Measurements from ENCODE around the gene MCRIP2. TPM values are rescaled to one million over a fixed set of nuclear protein-coding genes. Genes with fewer than 3 reads are reported as not detected.

Gene MCRIP2
- total and polyA plus RNA-seq, 9 of the 15 experiments (the other 6 are each of a cell fraction or from before 2014, with no cell fraction given), result 0.80 to 120 (median 35.2) TPM

DNA sequence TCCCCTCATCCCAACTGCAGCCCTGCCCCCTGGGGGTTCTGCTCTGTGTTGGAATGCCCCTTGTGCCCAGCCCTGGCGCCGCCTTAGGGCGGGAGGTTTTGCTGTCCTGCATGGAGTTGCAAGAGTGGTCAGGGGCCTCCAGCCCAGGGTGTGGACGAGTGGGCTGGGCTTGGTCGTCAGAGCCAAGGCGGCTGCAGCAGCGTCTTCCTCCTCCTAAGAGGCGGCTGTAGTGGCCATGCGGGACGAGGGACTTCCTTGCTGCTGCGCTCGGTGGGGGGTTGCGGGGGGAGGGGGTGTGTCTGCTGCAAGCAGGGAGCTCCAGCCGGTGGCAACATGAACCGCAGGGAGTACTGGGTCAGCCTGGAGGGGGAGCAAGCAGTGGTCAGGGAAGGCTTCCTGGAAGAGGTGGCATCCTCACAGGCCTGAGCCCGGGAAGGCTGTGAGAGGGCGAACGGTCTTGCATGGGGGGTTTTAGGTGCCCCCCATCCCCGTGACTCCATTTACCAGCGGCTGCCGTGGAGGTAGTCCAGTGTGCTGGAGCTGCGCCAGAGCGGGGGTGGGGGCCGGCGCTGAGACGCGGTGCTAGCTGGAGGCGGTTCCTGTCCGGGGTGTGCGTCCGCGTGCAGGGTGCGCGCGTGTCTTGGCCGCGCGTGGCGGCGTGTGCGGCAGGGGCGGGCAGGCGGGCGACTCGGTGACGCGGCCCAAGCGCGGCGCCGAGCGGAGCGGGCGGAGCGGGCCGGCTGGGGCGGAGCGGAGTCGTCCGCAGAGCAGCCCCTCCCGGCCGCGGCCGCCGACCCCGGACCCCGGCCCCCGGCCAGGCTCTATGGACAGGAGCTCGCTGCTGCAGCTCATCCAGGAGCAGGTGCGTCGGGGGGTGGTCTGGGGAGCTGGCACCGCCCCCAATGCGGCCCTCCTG is 33.6 kb downstream of the MCRIP2 start, which contains the start of gene RHBDL1 (continued):
- TF ChIP-seq, protein P1, sequence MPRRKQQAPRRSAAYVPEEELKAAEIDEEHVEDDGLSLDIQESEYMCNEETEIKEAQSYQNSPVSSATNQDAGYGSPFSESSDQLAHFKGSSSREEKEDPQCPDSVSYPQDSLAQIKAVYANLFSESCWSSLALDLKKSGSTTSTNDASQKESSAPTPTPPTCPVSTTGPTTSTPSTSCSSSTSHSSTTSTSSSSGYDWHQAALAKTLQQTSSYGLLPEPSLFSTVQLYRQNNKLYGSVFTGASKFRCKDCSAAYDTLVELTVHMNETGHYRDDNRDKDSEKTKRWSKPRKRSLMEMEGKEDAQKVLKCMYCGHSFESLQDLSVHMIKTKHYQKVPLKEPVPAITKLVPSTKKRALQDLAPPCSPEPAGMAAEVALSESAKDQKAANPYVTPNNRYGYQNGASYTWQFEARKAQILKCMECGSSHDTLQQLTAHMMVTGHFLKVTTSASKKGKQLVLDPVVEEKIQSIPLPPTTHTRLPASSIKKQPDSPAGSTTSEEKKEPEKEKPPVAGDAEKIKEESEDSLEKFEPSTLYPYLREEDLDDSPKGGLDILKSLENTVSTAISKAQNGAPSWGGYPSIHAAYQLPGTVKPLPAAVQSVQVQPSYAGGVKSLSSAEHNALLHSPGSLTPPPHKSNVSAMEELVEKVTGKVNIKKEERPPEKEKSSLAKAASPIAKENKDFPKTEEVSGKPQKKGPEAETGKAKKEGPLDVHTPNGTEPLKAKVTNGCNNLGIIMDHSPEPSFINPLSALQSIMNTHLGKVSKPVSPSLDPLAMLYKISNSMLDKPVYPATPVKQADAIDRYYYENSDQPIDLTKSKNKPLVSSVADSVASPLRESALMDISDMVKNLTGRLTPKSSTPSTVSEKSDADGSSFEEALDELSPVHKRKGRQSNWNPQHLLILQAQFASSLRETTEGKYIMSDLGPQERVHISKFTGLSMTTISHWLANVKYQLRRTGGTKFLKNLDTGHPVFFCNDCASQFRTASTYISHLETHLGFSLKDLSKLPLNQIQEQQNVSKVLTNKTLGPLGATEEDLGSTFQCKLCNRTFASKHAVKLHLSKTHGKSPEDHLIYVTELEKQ (CRISPR knock-in tag; IDR thresholded peaks at IDR 0.05), result no peak
- TF ChIP-seq, protein P2, sequence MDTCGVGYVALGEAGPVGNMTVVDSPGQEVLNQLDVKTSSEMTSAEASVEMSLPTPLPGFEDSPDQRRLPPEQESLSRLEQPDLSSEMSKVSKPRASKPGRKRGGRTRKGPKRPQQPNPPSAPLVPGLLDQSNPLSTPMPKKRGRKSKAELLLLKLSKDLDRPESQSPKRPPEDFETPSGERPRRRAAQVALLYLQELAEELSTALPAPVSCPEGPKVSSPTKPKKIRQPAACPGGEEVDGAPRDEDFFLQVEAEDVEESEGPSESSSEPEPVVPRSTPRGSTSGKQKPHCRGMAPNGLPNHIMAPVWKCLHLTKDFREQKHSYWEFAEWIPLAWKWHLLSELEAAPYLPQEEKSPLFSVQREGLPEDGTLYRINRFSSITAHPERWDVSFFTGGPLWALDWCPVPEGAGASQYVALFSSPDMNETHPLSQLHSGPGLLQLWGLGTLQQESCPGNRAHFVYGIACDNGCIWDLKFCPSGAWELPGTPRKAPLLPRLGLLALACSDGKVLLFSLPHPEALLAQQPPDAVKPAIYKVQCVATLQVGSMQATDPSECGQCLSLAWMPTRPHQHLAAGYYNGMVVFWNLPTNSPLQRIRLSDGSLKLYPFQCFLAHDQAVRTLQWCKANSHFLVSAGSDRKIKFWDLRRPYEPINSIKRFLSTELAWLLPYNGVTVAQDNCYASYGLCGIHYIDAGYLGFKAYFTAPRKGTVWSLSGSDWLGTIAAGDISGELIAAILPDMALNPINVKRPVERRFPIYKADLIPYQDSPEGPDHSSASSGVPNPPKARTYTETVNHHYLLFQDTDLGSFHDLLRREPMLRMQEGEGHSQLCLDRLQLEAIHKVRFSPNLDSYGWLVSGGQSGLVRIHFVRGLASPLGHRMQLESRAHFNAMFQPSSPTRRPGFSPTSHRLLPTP (IDR thresholded peaks at IDR 0.05; ENCODE audit: borderline replicate concordance, extremely low read depth, insufficient read length), result peak; percentile 90
- TF ChIP-seq ZNF384 (IDR thresholded peaks at IDR 0.05; ENCODE audit: low read depth, low read length), result no peak
- TF ChIP-seq RBM22 (IDR thresholded peaks at IDR 0.05; ENCODE audit: low read depth, low read length, poor library complexity, severe bottlenecking), result peak; percentile 77
- TF ChIP-seq NFIX (CRISPR knock-in tag; IDR thresholded peaks at IDR 0.05; ENCODE audit: low read depth), result no peak
- TF ChIP-seq, protein P3, sequence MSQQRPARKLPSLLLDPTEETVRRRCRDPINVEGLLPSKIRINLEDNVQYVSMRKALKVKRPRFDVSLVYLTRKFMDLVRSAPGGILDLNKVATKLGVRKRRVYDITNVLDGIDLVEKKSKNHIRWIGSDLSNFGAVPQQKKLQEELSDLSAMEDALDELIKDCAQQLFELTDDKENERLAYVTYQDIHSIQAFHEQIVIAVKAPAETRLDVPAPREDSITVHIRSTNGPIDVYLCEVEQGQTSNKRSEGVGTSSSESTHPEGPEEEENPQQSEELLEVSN (IDR thresholded peaks at IDR 0.05; ENCODE audit: borderline replicate concordance in 1 of 2, extremely low read depth in 1 of 2, insufficient read depth in 1 of 2, insufficient read length in 1 of 2, low read depth in 1 of 2, low read length in 1 of 2, poor library complexity in 1 of 2, severe bottlenecking in 1 of 2), result peak in 1 of 2 experiments; percentile 65
- TF ChIP-seq ELF1 (tag; IDR thresholded peaks at IDR 0.05), result no peak
- no peak for TF ChIP-seq CCAR2 (IDR thresholded peaks at IDR 0.05; ENCODE audit: low read depth, low read length)
- TF ChIP-seq, protein P4, sequence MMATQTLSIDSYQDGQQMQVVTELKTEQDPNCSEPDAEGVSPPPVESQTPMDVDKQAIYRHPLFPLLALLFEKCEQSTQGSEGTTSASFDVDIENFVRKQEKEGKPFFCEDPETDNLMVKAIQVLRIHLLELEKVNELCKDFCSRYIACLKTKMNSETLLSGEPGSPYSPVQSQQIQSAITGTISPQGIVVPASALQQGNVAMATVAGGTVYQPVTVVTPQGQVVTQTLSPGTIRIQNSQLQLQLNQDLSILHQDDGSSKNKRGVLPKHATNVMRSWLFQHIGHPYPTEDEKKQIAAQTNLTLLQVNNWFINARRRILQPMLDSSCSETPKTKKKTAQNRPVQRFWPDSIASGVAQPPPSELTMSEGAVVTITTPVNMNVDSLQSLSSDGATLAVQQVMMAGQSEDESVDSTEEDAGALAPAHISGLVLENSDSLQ (IDR thresholded peaks at IDR 0.05), result no peak
- TF ChIP-seq, protein P5, sequence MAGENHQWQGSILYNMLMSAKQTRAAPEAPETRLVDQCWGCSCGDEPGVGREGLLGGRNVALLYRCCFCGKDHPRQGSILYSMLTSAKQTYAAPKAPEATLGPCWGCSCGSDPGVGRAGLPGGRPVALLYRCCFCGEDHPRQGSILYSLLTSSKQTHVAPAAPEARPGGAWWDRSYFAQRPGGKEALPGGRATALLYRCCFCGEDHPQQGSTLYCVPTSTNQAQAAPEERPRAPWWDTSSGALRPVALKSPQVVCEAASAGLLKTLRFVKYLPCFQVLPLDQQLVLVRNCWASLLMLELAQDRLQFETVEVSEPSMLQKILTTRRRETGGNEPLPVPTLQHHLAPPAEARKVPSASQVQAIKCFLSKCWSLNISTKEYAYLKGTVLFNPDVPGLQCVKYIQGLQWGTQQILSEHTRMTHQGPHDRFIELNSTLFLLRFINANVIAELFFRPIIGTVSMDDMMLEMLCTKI (IDR thresholded peaks at IDR 0.05; ENCODE audit: partially characterized antibody), result no peak
- no peak for TF ChIP-seq SREBF1 (IDR thresholded peaks at IDR 0.05; ENCODE audit: borderline replicate concordance, low read depth, low read length)
- no peak for TF ChIP-seq ZNF134 (CRISPR knock-in tag; conservative IDR thresholded peaks at IDR 0.05)
- TF ChIP-seq ZFPM2 (CRISPR knock-in tag; IDR thresholded peaks at IDR 0.05), result no peak
- TF ChIP-seq U2AF1 (optimal IDR thresholded peaks at IDR 0.05; ENCODE audit: low read depth, low read length), result no peak
- no peak for TF ChIP-seq ZFP30 (CRISPR knock-in tag; IDR thresholded peaks at IDR 0.05; ENCODE audit: borderline replicate concordance)
- TF ChIP-seq TCF7 (IDR thresholded peaks at IDR 0.05; ENCODE audit: borderline replicate concordance), result no peak
